ENCODE measurements around the gene CEP164. TPM values are rescaled to one million over a fixed set of nuclear protein-coding genes. Genes with fewer than 3 reads are reported as not detected.

CEP164 gene
- total and polyA plus RNA-seq, 9 of the 15 experiments (the other 6 are each of a cell fraction or from before 2014, with no cell fraction given): 2.1 to 16.5 (median 10.4) TPM

DNA sequence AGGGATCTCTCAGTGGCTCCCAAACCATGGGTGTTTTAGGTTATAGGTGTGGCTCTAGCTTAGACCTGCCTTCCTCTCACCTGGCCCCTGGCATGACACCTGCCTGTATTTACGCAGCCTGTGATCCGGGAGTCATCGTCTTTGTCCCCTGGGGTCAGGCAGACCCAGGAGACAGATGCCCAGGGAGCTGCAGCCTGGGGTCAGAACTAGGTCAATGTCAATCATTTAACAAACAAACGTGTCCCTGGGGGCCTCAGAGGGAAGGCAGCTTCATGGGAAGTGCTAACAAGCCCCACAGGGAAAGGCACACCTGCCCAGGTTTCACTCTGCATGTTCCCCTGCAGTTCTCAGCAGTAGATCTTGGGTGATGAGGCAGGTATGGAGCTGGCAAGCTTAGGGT, 24.6 kb upstream of the CEP164 start:
- no TSS peak for BruUV-seq (replicated peaks)
- ATAC-seq (no peak), DNase-seq (ENCODE audit: extremely low read depth in 1 of 4, low spot score in 3 of 4) (no peak), FAIRE-seq (no peak)
- Histone ChIP-seq H4K20me1 (replicated peaks; ENCODE audit: control insufficient read depth, insufficient read depth, low read length) (peaks cover 3% of the 10 kb centered on the region; the same call in 1 of the 2 replicates), H3K36me3 (ENCODE audit: control insufficient read depth, insufficient read depth, low read length) (no peaks in the 10 kb centered on the region), H3K9me3 (replicated peaks; ENCODE audit: control insufficient read depth, insufficient read depth, low read depth, low read length) (no peaks in the 10 kb centered on the region), H3K4me3 (no peak overlapping the region), H3K27ac (ENCODE audit: extremely low read depth, low read depth, low read length) (no peak overlapping the region), H3K9me1 (ENCODE audit: control insufficient read depth, insufficient read depth, low read length) (no peaks in the 10 kb centered on the region), H3K4me2 (ENCODE audit: insufficient read depth, low read length) (no peak overlapping the region), H3K4me1 (replicated peaks in 1 of 2; ENCODE audit: control insufficient read depth in 2 of 2, insufficient read depth in 2 of 2, low read length in 2 of 2) (peaks cover 0 to 10% of the 10 kb centered on the region in 2 experiments; a peak in 2 of 5 replicates), H3K9ac (ENCODE audit: insufficient read depth in 1 of 2, low read depth in 2 of 2, low read length in 2 of 2) (no peak overlapping the region), H3K79me2 (ENCODE audit: control insufficient read depth, insufficient read depth, low read length) (no peaks in the 10 kb centered on the region), H2AFZ (ENCODE audit: low read depth, low read length) (no peak overlapping the region), H3K27me3 (ENCODE audit: control insufficient read depth in 2 of 2, insufficient read depth in 2 of 2, low read length in 2 of 2) (peaks cover 23 to 74% of the 10 kb centered on the region in 2 experiments)
- intact Hi-C loops (cut with micrococcal nuclease) (no loop called here), in situ Hi-C loops (cut with MboI) (no loop called here)
- WGBS (ENCODE audit: insufficient coverage, low coverage, missing lambda C conversion rate): 0% methylated on average over 4 of the region's 4 CpGs
- ChIA-PET CTCF (ENCODE audit: low intra/inter-chr PET ratio) (no interaction called here), POLR2A (interaction anchor here (0.6 to 1.6 kb wide), 3 partner anchors 10 to 18 kb away, joined by 3 to 8 read pairs (median 3); no protein-coding TSS in a partner anchor)
- TF ChIP-seq, protein P1, sequence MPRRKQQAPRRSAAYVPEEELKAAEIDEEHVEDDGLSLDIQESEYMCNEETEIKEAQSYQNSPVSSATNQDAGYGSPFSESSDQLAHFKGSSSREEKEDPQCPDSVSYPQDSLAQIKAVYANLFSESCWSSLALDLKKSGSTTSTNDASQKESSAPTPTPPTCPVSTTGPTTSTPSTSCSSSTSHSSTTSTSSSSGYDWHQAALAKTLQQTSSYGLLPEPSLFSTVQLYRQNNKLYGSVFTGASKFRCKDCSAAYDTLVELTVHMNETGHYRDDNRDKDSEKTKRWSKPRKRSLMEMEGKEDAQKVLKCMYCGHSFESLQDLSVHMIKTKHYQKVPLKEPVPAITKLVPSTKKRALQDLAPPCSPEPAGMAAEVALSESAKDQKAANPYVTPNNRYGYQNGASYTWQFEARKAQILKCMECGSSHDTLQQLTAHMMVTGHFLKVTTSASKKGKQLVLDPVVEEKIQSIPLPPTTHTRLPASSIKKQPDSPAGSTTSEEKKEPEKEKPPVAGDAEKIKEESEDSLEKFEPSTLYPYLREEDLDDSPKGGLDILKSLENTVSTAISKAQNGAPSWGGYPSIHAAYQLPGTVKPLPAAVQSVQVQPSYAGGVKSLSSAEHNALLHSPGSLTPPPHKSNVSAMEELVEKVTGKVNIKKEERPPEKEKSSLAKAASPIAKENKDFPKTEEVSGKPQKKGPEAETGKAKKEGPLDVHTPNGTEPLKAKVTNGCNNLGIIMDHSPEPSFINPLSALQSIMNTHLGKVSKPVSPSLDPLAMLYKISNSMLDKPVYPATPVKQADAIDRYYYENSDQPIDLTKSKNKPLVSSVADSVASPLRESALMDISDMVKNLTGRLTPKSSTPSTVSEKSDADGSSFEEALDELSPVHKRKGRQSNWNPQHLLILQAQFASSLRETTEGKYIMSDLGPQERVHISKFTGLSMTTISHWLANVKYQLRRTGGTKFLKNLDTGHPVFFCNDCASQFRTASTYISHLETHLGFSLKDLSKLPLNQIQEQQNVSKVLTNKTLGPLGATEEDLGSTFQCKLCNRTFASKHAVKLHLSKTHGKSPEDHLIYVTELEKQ (CRISPR knock-in tag; IDR thresholded peaks at IDR 0.05): no peak
- TF ChIP-seq HIVEP1 (CRISPR knock-in tag; IDR thresholded peaks at IDR 0.05): no peak
